ENCODE data around the gene MAMLD1. TPM values are rescaled to one million over a fixed set of nuclear protein-coding genes. Genes with fewer than 3 reads are reported as not detected.

The MAMLD1 gene
- total RNA-seq, 1 experiment from 2014 or later: 0.48 TPM

- Histone ChIP-seq H4K91ac (ENCODE audit: insufficient read length, low read depth, low read length) (no peak overlapping the region), H2AFZ (ENCODE audit: low read length) (no peak overlapping the region), H3K9me3 (ENCODE audit: control insufficient read depth, low read depth, low read length) (peaks cover 5% of the 10 kb centered on the region), H3K79me1 (ENCODE audit: insufficient read depth, low read depth, low read length, poor library complexity, severe bottlenecking) (no peaks in the 10 kb centered on the region), H3K4ac (ENCODE audit: low read depth, low read length) (no peak overlapping the region), H3K56ac (ENCODE audit: insufficient read length, low read depth, low read length) (no peak overlapping the region), H3K27ac (ENCODE audit: insufficient read length, low read depth, low read length) (no peak overlapping the region), H2BK120ac (ENCODE audit: low read depth, low read length, poor library complexity, severe bottlenecking) (no peak overlapping the region), H2BK20ac (ENCODE audit: low read depth, low read length, poor library complexity, severe bottlenecking) (no peak overlapping the region), H2BK12ac (ENCODE audit: insufficient read length, low read depth, low read length) (no peak overlapping the region), H3K14ac (ENCODE audit: insufficient read depth, low read length) (no peak overlapping the region), H3K18ac (ENCODE audit: insufficient read length, low read depth, low read length) (no peak overlapping the region), H3K23ac (ENCODE audit: insufficient read length, low read depth, low read length) (no peak overlapping the region), H2BK15ac (ENCODE audit: low read depth, low read length) (no peak overlapping the region), H3K23me2 (ENCODE audit: insufficient read length, low read depth, low read length, poor library complexity, severe bottlenecking) (no peaks in the 10 kb centered on the region), H3K4me1 (ENCODE audit: insufficient read depth, low read length) (no peaks in the 10 kb centered on the region), H4K5ac (ENCODE audit: insufficient read length, low read depth, low read length) (no peak overlapping the region), H4K8ac (replicated peaks; ENCODE audit: insufficient read length, low read depth, low read length) (no peak overlapping the region), H2AK5ac (ENCODE audit: insufficient read length, low read length) (no peak overlapping the region), H4K20me1 (ENCODE audit: control insufficient read depth, insufficient read depth, insufficient read length) (no peaks in the 10 kb centered on the region), H3K27me3 (ENCODE audit: insufficient read depth, low read length) (no peaks in the 10 kb centered on the region), H3T11ph (ENCODE audit: low read length) (no peak overlapping the region), H3K9ac (ENCODE audit: extremely low read depth, insufficient read length, low read length) (no peak overlapping the region), H3K79me2 (ENCODE audit: insufficient read depth, low read length) (no peaks in the 10 kb centered on the region), H2BK5ac (ENCODE audit: insufficient read length, low read length) (no peak overlapping the region), H3K4me2 (ENCODE audit: insufficient read depth, insufficient read length, low read length) (no peak overlapping the region)
- Mint-ChIP-seq H3K36me3 (ENCODE audit: insufficient read depth in 1 of 3, low read depth in 3 of 3) (no peaks in the 10 kb centered on the region; a peak in 2 of 7 replicates), H3K4me3 (no peak overlapping the region), H3K27me3 (ENCODE audit: low read depth) (no peaks in the 10 kb centered on the region; the same call in 1 of the 2 replicates), H3K27ac (no peak overlapping the region), H3K4me1 (no peaks in the 10 kb centered on the region), H3K9me3 (peaks cover 73 to 78% of the 10 kb centered on the region in 2 experiments)
- WGBS (ENCODE audit: extremely low coverage, insufficient read length, low lambda C conversion rate): no CpG with 5 or more reads among the region's 1 CpG
- TF ChIP-seq CTCF (conservative IDR thresholded peaks at IDR 0.05): no peak
- DNase-seq: no peak
Measured at GRCh38 chrX:150460063-150460462, 96.9 kb downstream of the MAMLD1 start.
